NT2/D1 (cell line): ENCODE measurements around the gene ACP7.

Experiments used
- SUZ12 ChIP-seq: IDR thresholded peaks from 2 replicates; pipeline ENCODE4 v1.6.1; 2011; ENCODE audit not compliant: insufficient read length, insufficient read depth; ENCODE audit errors: extremely low read depth
- YY1 ChIP-seq: IDR thresholded peaks from 2 replicates; pipeline ENCODE4 v1.6.1; 2011; ENCODE audit not compliant: insufficient read length, insufficient read depth
- ZNF274 ChIP-seq: IDR thresholded peaks from 2 replicates; pipeline ENCODE4 v1.6.1; 2011; ENCODE audit warnings: mild to moderate bottlenecking, low read depth, low read length

- TF ChIP-seq ZNF274 (no peak), YY1 (no peak), SUZ12 (no peak)
These were observed 13.6 kb downstream of the ACP7 start for GRCh38 chr19:39097721-39098120.
